SU-DHL-6 (cell line): Measurements from ENCODE around the gene PHF21B.

Experiments
- EZH2phosphoT487 ChIP-seq: fragments of 200-600 bp; sonication (generic), shearing (Covaris generic); conservative IDR thresholded peaks from 2 replicates; pipeline ENCODE4 v1.6.1; 2018; ENCODE audit warnings: mild to moderate bottlenecking, antibody characterized with exemption, low read length, moderate library complexity, mixed read lengths
- TF ChIP-seq, protein P1 (sequence below): fragments of 200-600 bp; sonication (generic); IDR thresholded peaks from one replicate; pipeline ENCODE4 v1.5.1; 2017; ENCODE audit warnings: antibody characterized with exemption, mild to moderate bottlenecking, low read length, moderate library complexity; ENCODE audit not compliant: insufficient read depth, poor library complexity, severe bottlenecking

DNA sequence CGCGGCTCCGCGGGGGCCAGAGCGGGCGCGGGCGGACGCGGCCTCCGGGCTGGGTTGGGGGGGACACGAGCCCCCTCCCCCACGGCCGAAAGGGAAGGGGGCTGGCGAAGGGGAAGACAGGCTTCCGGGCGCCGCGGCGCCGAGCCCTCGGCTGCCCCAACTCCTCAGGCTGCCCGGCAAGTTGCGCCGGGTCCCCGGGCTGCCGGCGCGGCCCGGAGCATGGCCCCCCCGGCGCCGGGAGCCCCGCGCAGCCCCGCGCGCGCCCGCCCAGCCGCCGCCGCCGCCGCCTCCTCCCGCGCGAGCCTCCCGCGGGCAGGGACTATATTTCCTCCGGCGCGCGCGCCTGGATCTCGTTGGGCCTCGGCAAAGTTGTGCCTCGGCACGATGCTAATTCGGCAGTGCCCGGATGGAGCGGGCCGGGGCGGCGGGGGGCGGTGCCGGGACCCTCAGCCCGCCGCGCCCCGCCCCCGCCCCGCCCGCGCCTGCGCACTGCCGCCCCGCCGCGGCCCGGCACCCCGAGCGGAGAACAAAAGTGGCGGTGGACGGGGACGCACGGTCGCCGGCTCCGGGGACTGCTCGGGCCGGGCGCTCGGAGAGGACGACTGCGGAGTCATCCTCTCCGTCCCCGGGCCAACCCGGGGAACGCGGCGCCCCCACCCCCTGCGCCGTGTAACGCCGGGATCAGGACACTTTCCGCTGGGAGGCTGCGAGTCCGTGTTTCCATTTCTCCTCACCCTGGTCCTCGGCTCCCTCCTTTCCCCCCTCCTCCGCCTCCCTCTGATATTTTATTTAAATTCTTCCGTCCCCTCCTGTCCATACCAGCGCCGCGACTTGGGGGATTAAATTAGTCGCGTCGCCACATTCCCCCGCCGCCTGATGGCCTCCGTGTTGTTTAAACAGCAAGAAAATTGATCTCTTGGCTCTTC lies at the start of gene PHF21B:
- TF ChIP-seq, protein P1, sequence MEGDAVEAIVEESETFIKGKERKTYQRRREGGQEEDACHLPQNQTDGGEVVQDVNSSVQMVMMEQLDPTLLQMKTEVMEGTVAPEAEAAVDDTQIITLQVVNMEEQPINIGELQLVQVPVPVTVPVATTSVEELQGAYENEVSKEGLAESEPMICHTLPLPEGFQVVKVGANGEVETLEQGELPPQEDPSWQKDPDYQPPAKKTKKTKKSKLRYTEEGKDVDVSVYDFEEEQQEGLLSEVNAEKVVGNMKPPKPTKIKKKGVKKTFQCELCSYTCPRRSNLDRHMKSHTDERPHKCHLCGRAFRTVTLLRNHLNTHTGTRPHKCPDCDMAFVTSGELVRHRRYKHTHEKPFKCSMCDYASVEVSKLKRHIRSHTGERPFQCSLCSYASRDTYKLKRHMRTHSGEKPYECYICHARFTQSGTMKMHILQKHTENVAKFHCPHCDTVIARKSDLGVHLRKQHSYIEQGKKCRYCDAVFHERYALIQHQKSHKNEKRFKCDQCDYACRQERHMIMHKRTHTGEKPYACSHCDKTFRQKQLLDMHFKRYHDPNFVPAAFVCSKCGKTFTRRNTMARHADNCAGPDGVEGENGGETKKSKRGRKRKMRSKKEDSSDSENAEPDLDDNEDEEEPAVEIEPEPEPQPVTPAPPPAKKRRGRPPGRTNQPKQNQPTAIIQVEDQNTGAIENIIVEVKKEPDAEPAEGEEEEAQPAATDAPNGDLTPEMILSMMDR = no peak
- TF ChIP-seq EZH2phosphoT487 = no peak
